ENCODE data around the gene CLCN6. TPM values are rescaled to one million over a fixed set of nuclear protein-coding genes. Genes with fewer than 3 reads are reported as not detected.

CLCN6 gene
- total RNA-seq, 2 experiments from 2014 or later: 13.2 to 15.7 TPM

DNA sequence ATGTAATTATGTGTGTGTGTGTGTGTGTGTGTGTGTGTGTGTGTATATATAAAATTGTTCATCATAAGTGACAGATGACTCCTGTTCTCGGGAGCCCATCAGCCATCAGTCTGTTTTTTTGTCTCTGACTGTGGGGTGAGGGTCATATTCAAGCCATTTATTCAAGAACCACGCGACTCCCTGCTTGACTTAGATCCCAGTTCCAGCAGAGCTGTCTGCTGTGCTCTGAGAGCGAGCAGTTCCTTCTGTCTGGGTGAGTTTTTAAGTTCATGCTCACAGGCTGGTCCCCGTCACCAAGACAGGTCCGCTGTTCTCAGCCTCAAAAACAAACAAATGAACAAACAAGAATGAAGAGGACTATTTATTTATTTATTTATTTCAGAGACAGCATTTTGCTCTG is 71.1 kb downstream of the CLCN6 start:
- ChIA-PET POLR2A (interaction anchor here (0.8 kb wide), 1 partner anchor 38 kb away, joined by 3 read pairs; no protein-coding TSS in a partner anchor), CTCF (no interaction called here)
- Mint-ChIP-seq H3K4me1 (no peaks in the 10 kb centered on the region), H3K27ac (no peak overlapping the region), H3K9me3 (no peaks in the 10 kb centered on the region), H3K27me3 (peaks cover 2% of the 10 kb centered on the region), H3K4me3 (no peak overlapping the region), H3K36me3 (ENCODE audit: low read depth) (no peaks in the 10 kb centered on the region)
- DNase-seq: no peak

GRCh38 chr1:11878081-11878890 is 72.3 kb downstream of the CLCN6 start:
- ChIA-PET POLR2A (interaction anchor here (0.8 kb wide), 1 partner anchor 39 kb away, joined by 3 read pairs; no protein-coding TSS in a partner anchor), CTCF (interaction anchor here (0.5 to 3.2 kb wide), 4 partner anchors 8 to 140 kb away, joined by 3 to 10 read pairs (median 4); no protein-coding TSS in a partner anchor)
- DNase-seq: no peak
- Mint-ChIP-seq H3K27me3 (peaks cover 2% of the 10 kb centered on the region), H3K4me3 (no peak overlapping the region), H3K36me3 (ENCODE audit: low read depth) (no peaks in the 10 kb centered on the region), H3K27ac (no peak overlapping the region), H3K9me3 (no peaks in the 10 kb centered on the region), H3K4me1 (no peaks in the 10 kb centered on the region)

- POLR2A ChIA-PET: no interaction called here
- H3K4me1 Mint-ChIP-seq: no peaks in the 10 kb centered on the region
- H3K27ac Mint-ChIP-seq: no peak overlapping the region
- no peak for DNase-seq
- peaks cover 2% of the 10 kb centered on the region for H3K27me3 Mint-ChIP-seq
- no peaks in the 10 kb centered on the region for H3K36me3 Mint-ChIP-seq (ENCODE audit: low read depth)
- no peak overlapping the region for H3K4me3 Mint-ChIP-seq
- no peaks in the 10 kb centered on the region for H3K9me3 Mint-ChIP-seq
- CTCF ChIA-PET: interaction anchor here (1.3 to 3.2 kb wide), 3 partner anchors 9 to 28 kb away, joined by 3 to 10 read pairs (median 6); no protein-coding TSS in a partner anchor
Observed at GRCh38 chr1:11878891-11879190, 72.8 kb downstream of the CLCN6 start.

- Mint-ChIP-seq H3K9me3 (no peaks in the 10 kb centered on the region), H3K36me3 (ENCODE audit: low read depth) (no peaks in the 10 kb centered on the region), H3K4me3 (no peak overlapping the region), H3K27ac (no peak overlapping the region), H3K27me3 (peaks cover 2% of the 10 kb centered on the region), H3K4me1 (no peaks in the 10 kb centered on the region)
- POLR2A ChIA-PET: no interaction called here
- CTCF ChIA-PET: interaction anchor here (1.3 to 3.2 kb wide), 3 partner anchors 9 to 28 kb away, joined by 3 to 10 read pairs (median 6); no protein-coding TSS in a partner anchor
- DNase-seq: no peak
Observed at GRCh38 chr1:11879311-11880180, 73.6 kb downstream of the CLCN6 start.

DNA sequence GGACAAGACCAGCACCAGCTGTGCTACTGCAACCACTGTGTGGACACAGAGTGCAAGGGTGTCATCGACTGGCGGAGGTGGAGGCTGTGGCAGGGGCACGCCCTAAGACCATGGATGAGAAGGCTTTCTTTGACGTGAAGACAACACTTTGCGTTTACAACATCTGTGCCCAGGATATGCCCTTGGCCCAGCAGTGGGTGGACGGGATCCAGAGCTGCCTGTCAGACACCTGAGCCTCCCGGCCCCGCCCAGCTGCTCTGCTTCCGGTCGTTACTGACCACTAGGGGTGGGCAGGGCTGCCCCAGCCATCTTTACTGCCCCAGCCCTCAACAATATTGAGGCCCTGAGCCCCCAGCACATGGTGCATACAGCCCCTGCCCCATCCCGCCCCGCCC is 74.2 kb downstream of the CLCN6 start:
- no peak for DNase-seq
- ChIA-PET POLR2A (no interaction called here), CTCF (interaction anchor here (3.2 kb wide), 1 partner anchor 10 kb away, joined by 10 read pairs; no protein-coding TSS in a partner anchor)
- Mint-ChIP-seq H3K27ac (no peak overlapping the region), H3K27me3 (peaks cover 2% of the 10 kb centered on the region), H3K9me3 (no peaks in the 10 kb centered on the region), H3K4me1 (no peaks in the 10 kb centered on the region), H3K36me3 (ENCODE audit: low read depth) (no peaks in the 10 kb centered on the region), H3K4me3 (no peak overlapping the region)

GRCh38 chr1:11880911-11881748 is 75.1 kb downstream of the CLCN6 start:
- Mint-ChIP-seq H3K4me1 (no peaks in the 10 kb centered on the region), H3K27ac (no peak overlapping the region), H3K9me3 (no peaks in the 10 kb centered on the region), H3K4me3 (no peak overlapping the region), H3K27me3 (peaks cover 2% of the 10 kb centered on the region), H3K36me3 (ENCODE audit: low read depth) (no peaks in the 10 kb centered on the region)
- DNase-seq: no peak
- ChIA-PET POLR2A (no interaction called here), CTCF (interaction anchor here (0.6 to 1.9 kb wide), 5 partner anchors 27 to 88 kb away, joined by 3 to 4 read pairs (median 3); no protein-coding TSS in a partner anchor)

- POLR2A ChIA-PET: no interaction called here
Observed at GRCh38 chr1:11881749-11882441, 75.9 kb downstream of the CLCN6 start.

DNA sequence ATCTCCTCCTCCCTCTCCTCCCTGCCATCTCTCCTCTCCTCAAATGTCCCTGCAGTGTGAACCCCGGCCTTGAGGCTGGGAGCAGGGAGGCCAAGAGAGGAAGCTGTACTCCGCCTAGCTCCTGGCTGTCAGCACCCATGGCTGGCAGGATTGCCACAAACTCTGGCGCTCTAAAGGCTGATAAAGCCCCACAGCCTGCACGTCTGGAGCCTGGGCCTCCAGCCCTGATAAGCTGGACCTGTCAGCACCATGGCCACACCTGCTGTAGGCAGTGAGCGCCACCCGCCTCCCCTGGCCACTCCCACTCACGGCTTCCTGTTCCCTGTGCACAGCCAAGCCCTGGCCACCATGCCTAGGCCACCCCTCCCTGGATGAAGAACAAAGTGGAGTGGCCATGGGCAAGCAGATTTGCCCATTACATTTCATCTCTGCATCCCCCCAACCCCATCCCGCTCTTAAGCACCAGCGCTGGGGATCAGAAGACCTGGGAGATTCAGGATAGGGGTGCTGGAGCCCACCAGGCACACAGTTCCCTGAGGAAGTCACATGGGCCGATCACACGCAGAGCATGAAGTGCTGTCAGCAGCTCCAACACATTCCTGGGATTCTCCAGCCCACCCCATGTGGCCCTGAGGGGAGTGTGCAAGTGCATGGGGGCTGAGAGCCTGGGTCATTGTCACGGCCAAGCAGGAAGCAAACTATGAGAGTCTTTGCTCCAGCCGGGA is 77.0 kb downstream of the CLCN6 start:
- no peak overlapping the region for H3K4me3 Mint-ChIP-seq
- POLR2A ChIA-PET: no interaction called here
- no peaks in the 10 kb centered on the region for H3K4me1 Mint-ChIP-seq
- DNase-seq: no peak
- peaks cover 2% of the 10 kb centered on the region for H3K27me3 Mint-ChIP-seq
- H3K27ac Mint-ChIP-seq: no peak overlapping the region
- CTCF ChIA-PET: interaction anchor here (1.9 kb wide), 1 partner anchor 52 kb away, joined by 4 read pairs; no protein-coding TSS in a partner anchor
- H3K36me3 Mint-ChIP-seq (ENCODE audit: low read depth): no peaks in the 10 kb centered on the region
- no peaks in the 10 kb centered on the region for H3K9me3 Mint-ChIP-seq

More at GRCh38 chr1:11881749-11882441, 75.9 kb downstream of the CLCN6 start:
- no peak overlapping the region for H3K4me3 Mint-ChIP-seq
- H3K27me3 Mint-ChIP-seq: peaks cover 2% of the 10 kb centered on the region
- no peaks in the 10 kb centered on the region for H3K36me3 Mint-ChIP-seq (ENCODE audit: low read depth)
- H3K27ac Mint-ChIP-seq: no peak overlapping the region
- H3K4me1 Mint-ChIP-seq: no peaks in the 10 kb centered on the region
- H3K9me3 Mint-ChIP-seq: no peaks in the 10 kb centered on the region
- CTCF ChIA-PET: interaction anchor here (0.6 to 1.9 kb wide), 4 partner anchors 26 to 87 kb away, joined by 3 to 4 read pairs (median 4); no protein-coding TSS in a partner anchor
- no peak for DNase-seq

DNA sequence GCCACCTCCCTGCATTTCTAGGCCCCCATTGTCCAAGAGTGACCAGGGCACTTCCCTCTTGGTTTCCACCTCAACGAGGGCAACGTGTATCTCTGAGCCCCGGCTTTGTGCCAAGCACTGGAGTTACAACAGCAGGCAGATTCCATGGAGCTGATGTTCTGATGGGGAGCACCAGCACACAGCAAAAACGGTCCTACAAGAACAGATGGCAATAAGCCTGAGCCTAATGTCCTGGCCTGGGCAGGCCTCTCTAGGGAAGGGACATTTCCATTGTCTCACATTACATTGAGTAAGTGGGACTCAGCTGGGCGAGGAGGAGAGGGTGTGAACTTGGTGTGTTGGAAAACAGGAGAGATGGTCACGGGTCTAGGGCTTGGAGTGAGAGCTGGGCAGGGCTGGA is 79.9 kb downstream of the CLCN6 start:
- Mint-ChIP-seq H3K4me1 (no peaks in the 10 kb centered on the region), H3K27ac (no peak overlapping the region), H3K27me3 (peaks cover 4% of the 10 kb centered on the region), H3K36me3 (ENCODE audit: low read depth) (no peaks in the 10 kb centered on the region), H3K9me3 (no peaks in the 10 kb centered on the region), H3K4me3 (no peak overlapping the region)
- POLR2A ChIA-PET: no interaction called here
- CTCF ChIA-PET: interaction anchor here (1.0 kb wide), 1 partner anchor 22 kb away, joined by 3 read pairs; no protein-coding TSS in a partner anchor
- no peak for DNase-seq

GRCh38 chr1:11886986-11887665 is 81.1 kb downstream of the CLCN6 start:
- no peak overlapping the region for H3K27ac Mint-ChIP-seq
- CTCF ChIA-PET: no interaction called here
- POLR2A ChIA-PET: interaction anchor here (0.6 kb wide), 1 partner anchor 107 kb away, joined by 5 read pairs; no protein-coding TSS in a partner anchor
- H3K9me3 Mint-ChIP-seq: no peaks in the 10 kb centered on the region
- H3K4me3 Mint-ChIP-seq: no peak overlapping the region
- no peaks in the 10 kb centered on the region for H3K36me3 Mint-ChIP-seq (ENCODE audit: low read depth)
- H3K27me3 Mint-ChIP-seq: peaks cover 3% of the 10 kb centered on the region
- no peaks in the 10 kb centered on the region for H3K4me1 Mint-ChIP-seq
- DNase-seq: no peak

DNA sequence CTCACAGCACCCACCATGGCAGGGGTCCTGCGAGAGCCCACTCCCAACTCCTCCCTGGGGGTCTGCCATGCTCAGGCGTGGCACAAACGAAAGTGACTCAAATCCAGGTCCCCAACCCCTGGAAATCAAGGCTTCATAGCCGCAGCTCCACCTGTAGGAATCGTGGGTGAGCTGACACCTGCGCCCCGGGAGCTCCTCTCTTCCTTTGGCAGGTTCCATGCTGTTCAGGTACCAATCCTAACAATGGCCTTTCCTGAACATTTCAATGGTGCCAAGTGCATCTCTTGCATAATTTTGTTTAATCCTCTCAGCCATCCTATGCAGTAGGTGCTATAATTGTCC is 81.6 kb downstream of the CLCN6 start:
- Mint-ChIP-seq H3K9me3 (no peaks in the 10 kb centered on the region), H3K27ac (no peak overlapping the region), H3K4me3 (no peak overlapping the region), H3K27me3 (peaks cover 3% of the 10 kb centered on the region), H3K36me3 (ENCODE audit: low read depth) (no peaks in the 10 kb centered on the region), H3K4me1 (no peaks in the 10 kb centered on the region)
- ChIA-PET POLR2A (no interaction called here), CTCF (interaction anchor here (0.7 kb wide), 1 partner anchor 24 kb away, joined by 4 read pairs; no protein-coding TSS in a partner anchor)
- DNase-seq: no peak
